ENCODE results near the gene RPL7A. TPM values are rescaled to one million over a fixed set of nuclear protein-coding genes. Genes with fewer than 3 reads are reported as not detected.

RPL7A gene
- total RNA-seq, 1 experiment from 2014 or later = 2,747 TPM

DNA sequence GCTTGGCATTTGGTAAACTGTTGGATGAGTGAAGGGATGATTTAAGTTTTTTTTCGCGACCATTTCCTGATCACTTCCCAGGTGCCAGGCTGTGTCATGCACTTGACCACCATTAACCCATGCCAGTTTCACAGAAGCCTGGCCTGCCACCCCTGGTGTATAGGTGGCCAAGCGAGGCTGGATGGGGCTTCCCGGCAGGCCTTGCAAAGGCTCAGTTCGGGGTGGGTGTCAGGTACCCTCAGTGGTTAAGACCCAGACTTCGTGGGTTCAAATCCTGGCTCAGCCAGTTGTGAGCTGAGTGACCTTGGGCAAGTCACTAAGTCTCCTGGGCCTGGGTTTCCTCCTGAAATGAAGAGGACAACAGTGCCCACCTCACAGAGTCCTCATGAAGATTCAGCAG is 2.4 kb upstream of the RPL7A start (continued):
- no peak for TF ChIP-seq KAT7 (CRISPR knock-in tag; IDR thresholded peaks at IDR 0.05; ENCODE audit: borderline replicate concordance)

DNA sequence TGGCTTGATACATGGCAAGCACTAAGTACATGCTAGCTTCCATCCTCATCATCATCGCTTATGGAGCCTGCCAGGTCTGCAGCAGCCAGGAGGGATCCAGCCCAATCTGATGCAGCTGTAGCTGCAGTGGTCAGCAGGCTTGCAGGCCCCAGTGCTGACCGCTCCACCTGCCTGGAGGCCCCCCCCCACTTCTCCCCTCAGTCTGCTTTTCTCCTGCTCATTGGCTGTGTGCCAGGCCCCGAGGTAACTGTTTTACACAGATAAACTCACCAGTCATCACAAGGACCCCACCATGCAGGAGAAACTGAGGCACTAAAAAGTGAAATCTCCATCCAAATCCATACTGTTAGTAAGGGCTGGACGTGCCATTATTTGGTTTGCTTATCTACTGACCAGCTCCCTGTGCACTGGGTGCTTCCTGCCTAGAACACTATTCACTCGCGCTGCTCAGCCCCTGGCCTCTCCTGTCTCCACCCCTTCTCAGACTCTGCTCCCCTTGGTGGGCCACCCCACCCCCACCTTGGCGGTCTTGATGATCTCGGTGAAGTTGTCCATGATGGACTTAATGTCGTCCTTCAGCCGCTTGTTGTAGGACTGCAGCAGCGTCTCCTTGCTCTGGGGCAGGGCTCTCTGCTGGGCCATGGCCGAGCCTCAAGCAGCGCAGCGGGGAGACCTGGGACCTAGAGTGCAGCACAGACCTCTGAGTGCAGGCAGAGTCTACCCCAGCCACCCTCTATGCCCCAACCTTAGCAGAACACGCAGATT is 1.8 kb upstream of the RPL7A start:
- ChIA-PET POLR2A (interaction anchor here (0.8 kb wide), 1 partner anchor 11 kb away, joined by 4 read pairs; no protein-coding TSS in a partner anchor), CTCF (interaction anchor here (0.5 to 1.7 kb wide), 4 partner anchors 16 to 159 kb away, joined by 3 to 4 read pairs (median 4); no protein-coding TSS in a partner anchor)
- Mint-ChIP-seq H3K9me3 (no peaks in the 10 kb centered on the region), H3K27ac (peak overlapping the region; percentile 96; the same call in 1 of the 2 replicates), H3K27me3 (ENCODE audit: low read depth) (no peaks in the 10 kb centered on the region; the same call in 1 of the 2 replicates), H3K4me3 (peak overlapping the region; percentile 99), H3K36me3 (peaks cover 70% of the 10 kb centered on the region), H3K4me1 (peaks cover 29% of the 10 kb centered on the region)
- no peak for DNase-seq (ENCODE audit: low spot score)
- ATAC-seq = no peak
- no peak for TF ChIP-seq ZNF232 (CRISPR knock-in tag; IDR thresholded peaks at IDR 0.05)
- TF ChIP-seq, protein P1, sequence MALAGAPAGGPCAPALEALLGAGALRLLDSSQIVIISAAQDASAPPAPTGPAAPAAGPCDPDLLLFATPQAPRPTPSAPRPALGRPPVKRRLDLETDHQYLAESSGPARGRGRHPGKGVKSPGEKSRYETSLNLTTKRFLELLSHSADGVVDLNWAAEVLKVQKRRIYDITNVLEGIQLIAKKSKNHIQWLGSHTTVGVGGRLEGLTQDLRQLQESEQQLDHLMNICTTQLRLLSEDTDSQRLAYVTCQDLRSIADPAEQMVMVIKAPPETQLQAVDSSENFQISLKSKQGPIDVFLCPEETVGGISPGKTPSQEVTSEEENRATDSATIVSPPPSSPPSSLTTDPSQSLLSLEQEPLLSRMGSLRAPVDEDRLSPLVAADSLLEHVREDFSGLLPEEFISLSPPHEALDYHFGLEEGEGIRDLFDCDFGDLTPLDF (CRISPR knock-in tag; IDR thresholded peaks at IDR 0.05) = no peak
- TF ChIP-seq CBFB (CRISPR knock-in tag; IDR thresholded peaks at IDR 0.05; ENCODE audit: low read depth) = no peak
- no peak for TF ChIP-seq MYBL2 (CRISPR knock-in tag; IDR thresholded peaks at IDR 0.05)
- TF ChIP-seq ELF4 (CRISPR knock-in tag; IDR thresholded peaks at IDR 0.05; ENCODE audit: low read depth) = no peak
- TF ChIP-seq ATF1 (CRISPR knock-in tag; IDR thresholded peaks at IDR 0.05) = no peak
- no peak for TF ChIP-seq NFATC4 (CRISPR knock-in tag; IDR thresholded peaks at IDR 0.05)
- TF ChIP-seq ESRRA (CRISPR knock-in tag; IDR thresholded peaks at IDR 0.05; ENCODE audit: borderline replicate concordance) = no peak
- TF ChIP-seq, protein P2, sequence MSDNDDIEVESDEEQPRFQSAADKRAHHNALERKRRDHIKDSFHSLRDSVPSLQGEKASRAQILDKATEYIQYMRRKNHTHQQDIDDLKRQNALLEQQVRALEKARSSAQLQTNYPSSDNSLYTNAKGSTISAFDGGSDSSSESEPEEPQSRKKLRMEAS (CRISPR knock-in tag; IDR thresholded peaks at IDR 0.05) = no peak
- no peak for TF ChIP-seq TCF7 (CRISPR knock-in tag; IDR thresholded peaks at IDR 0.05; ENCODE audit: low read depth)
- TF ChIP-seq, protein P3, sequence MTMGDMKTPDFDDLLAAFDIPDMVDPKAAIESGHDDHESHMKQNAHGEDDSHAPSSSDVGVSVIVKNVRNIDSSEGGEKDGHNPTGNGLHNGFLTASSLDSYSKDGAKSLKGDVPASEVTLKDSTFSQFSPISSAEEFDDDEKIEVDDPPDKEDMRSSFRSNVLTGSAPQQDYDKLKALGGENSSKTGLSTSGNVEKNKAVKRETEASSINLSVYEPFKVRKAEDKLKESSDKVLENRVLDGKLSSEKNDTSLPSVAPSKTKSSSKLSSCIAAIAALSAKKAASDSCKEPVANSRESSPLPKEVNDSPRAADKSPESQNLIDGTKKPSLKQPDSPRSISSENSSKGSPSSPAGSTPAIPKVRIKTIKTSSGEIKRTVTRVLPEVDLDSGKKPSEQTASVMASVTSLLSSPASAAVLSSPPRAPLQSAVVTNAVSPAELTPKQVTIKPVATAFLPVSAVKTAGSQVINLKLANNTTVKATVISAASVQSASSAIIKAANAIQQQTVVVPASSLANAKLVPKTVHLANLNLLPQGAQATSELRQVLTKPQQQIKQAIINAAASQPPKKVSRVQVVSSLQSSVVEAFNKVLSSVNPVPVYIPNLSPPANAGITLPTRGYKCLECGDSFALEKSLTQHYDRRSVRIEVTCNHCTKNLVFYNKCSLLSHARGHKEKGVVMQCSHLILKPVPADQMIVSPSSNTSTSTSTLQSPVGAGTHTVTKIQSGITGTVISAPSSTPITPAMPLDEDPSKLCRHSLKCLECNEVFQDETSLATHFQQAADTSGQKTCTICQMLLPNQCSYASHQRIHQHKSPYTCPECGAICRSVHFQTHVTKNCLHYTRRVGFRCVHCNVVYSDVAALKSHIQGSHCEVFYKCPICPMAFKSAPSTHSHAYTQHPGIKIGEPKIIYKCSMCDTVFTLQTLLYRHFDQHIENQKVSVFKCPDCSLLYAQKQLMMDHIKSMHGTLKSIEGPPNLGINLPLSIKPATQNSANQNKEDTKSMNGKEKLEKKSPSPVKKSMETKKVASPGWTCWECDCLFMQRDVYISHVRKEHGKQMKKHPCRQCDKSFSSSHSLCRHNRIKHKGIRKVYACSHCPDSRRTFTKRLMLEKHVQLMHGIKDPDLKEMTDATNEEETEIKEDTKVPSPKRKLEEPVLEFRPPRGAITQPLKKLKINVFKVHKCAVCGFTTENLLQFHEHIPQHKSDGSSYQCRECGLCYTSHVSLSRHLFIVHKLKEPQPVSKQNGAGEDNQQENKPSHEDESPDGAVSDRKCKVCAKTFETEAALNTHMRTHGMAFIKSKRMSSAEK (CRISPR knock-in tag; IDR thresholded peaks at IDR 0.05; ENCODE audit: borderline replicate concordance) = no peak
- TF ChIP-seq ZNF219 (CRISPR knock-in tag; IDR thresholded peaks at IDR 0.05; ENCODE audit: borderline replicate concordance) = no peak
- TF ChIP-seq, protein P4, sequence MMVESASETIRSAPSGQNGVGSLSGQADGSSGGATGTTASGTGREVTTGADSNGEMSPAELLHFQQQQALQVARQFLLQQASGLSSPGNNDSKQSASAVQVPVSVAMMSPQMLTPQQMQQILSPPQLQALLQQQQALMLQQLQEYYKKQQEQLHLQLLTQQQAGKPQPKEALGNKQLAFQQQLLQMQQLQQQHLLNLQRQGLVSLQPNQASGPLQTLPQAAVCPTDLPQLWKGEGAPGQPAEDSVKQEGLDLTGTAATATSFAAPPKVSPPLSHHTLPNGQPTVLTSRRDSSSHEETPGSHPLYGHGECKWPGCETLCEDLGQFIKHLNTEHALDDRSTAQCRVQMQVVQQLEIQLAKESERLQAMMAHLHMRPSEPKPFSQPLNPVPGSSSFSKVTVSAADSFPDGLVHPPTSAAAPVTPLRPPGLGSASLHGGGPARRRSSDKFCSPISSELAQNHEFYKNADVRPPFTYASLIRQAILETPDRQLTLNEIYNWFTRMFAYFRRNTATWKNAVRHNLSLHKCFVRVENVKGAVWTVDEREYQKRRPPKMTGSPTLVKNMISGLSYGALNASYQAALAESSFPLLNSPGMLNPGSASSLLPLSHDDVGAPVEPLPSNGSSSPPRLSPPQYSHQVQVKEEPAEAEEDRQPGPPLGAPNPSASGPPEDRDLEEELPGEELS (CRISPR knock-in tag; IDR thresholded peaks at IDR 0.05) = no peak
- TF ChIP-seq FOXP1 (CRISPR knock-in tag; IDR thresholded peaks at IDR 0.05; ENCODE audit: borderline replicate concordance) = no peak
- TF ChIP-seq, protein P5, sequence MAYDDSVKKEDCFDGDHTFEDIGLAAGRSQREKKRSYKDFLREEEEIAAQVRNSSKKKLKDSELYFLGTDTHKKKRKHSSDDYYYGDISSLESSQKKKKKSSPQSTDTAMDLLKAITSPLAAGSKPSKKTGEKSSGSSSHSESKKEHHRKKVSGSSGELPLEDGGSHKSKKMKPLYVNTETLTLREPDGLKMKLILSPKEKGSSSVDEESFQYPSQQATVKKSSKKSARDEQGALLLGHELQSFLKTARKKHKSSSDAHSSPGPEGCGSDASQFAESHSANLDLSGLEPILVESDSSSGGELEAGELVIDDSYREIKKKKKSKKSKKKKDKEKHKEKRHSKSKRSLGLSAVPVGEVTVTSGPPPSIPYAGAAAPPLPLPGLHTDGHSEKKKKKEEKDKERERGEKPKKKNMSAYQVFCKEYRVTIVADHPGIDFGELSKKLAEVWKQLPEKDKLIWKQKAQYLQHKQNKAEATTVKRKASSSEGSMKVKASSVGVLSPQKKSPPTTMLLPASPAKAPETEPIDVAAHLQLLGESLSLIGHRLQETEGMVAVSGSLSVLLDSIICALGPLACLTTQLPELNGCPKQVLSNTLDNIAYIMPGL (CRISPR knock-in tag; IDR thresholded peaks at IDR 0.05) = no peak
- TF ChIP-seq, protein P6, sequence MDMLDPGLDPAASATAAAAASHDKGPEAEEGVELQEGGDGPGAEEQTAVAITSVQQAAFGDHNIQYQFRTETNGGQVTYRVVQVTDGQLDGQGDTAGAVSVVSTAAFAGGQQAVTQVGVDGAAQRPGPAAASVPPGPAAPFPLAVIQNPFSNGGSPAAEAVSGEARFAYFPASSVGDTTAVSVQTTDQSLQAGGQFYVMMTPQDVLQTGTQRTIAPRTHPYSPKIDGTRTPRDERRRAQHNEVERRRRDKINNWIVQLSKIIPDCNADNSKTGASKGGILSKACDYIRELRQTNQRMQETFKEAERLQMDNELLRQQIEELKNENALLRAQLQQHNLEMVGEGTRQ (CRISPR knock-in tag; IDR thresholded peaks at IDR 0.05) = no peak
- TF ChIP-seq, protein P7, sequence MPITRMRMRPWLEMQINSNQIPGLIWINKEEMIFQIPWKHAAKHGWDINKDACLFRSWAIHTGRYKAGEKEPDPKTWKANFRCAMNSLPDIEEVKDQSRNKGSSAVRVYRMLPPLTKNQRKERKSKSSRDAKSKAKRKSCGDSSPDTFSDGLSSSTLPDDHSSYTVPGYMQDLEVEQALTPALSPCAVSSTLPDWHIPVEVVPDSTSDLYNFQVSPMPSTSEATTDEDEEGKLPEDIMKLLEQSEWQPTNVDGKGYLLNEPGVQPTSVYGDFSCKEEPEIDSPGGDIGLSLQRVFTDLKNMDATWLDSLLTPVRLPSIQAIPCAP (CRISPR knock-in tag; IDR thresholded peaks at IDR 0.05) = no peak
- TF ChIP-seq, protein P8, sequence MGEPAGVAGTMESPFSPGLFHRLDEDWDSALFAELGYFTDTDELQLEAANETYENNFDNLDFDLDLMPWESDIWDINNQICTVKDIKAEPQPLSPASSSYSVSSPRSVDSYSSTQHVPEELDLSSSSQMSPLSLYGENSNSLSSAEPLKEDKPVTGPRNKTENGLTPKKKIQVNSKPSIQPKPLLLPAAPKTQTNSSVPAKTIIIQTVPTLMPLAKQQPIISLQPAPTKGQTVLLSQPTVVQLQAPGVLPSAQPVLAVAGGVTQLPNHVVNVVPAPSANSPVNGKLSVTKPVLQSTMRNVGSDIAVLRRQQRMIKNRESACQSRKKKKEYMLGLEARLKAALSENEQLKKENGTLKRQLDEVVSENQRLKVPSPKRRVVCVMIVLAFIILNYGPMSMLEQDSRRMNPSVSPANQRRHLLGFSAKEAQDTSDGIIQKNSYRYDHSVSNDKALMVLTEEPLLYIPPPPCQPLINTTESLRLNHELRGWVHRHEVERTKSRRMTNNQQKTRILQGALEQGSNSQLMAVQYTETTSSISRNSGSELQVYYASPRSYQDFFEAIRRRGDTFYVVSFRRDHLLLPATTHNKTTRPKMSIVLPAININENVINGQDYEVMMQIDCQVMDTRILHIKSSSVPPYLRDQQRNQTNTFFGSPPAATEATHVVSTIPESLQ (CRISPR knock-in tag; IDR thresholded peaks at IDR 0.05) = no peak
- no peak for TF ChIP-seq EMX1 (CRISPR knock-in tag; IDR thresholded peaks at IDR 0.05)
- no peak for TF ChIP-seq GTF2I (CRISPR knock-in tag; conservative IDR thresholded peaks at IDR 0.05)

Data from WTC11 (cell line).